Forelimb muscle (tissue), 1 donor: ENCODE results near the gene MBD3L2B. TPM values are rescaled to one million over a fixed set of nuclear protein-coding genes. Genes with fewer than 3 reads are reported as not detected.
"Not testable (repeated sequence)": the region's sequence is repeated elsewhere in the genome, so short reads cannot be mapped to it uniquely, and the experiment has no call there.

Source experiments
- DNase-seq: peaks from one replicate; pipeline ENCODE4 v3.0.0-alpha.2; 2013; ENCODE audit warnings: low read depth
- polyA plus RNA-seq: library from polyadenylated mRNA; unstranded; fragments of 120-200 nt; gene quantifications from one replicate; pipeline ENCODE4 v1.2.1, GENCODE V29; 2013; ENCODE audit not compliant: insufficient read length

The MBD3L2B gene
- not detected for polyA plus RNA-seq

GRCh38 chr19:7021331-7021730 lies at the start of gene MBD3L2B:
MBD3L2B (minus strand) TSS chr19:7021431; CDS start chr19:7021397, 34 bp downstream.
- DNase-seq, result not testable (repeated sequence)

- DNase-seq, result no peak
Measured at GRCh38 chr19:7069904-7070226, 48.6 kb upstream of the MBD3L2B start.

- peak; percentile 80 for DNase-seq
Measured at GRCh38 chr19:7069042-7069903, 48.0 kb upstream of the MBD3L2B start, which contains the start of gene ZNF557. ZNF557 (plus strand) TSS chr19:7069703; CDS start chr19:7075075, 5,372 bp downstream.

GRCh38 chr19:7068599-7068998 lies 47.4 kb upstream of the MBD3L2B start:
- DNase-seq, result no peak

GRCh38 chr19:7067716-7068115 lies 46.5 kb upstream of the MBD3L2B start:
- DNase-seq, result no peak

- DNase-seq, result not testable (repeated sequence)
Measured at GRCh38 chr19:7067122-7067521, 45.9 kb upstream of the MBD3L2B start.

- DNase-seq, result no peak
Measured at GRCh38 chr19:7063764-7064418, 42.7 kb upstream of the MBD3L2B start.

- DNase-seq, result no peak
Measured at GRCh38 chr19:7063339-7063738, 42.1 kb upstream of the MBD3L2B start.

GRCh38 chr19:7059977-7060376 lies 38.7 kb upstream of the MBD3L2B start:
- not testable (repeated sequence) for DNase-seq

GRCh38 chr19:7058576-7058975 lies 37.3 kb upstream of the MBD3L2B start, which contains the start of gene MBD3L3:
MBD3L3 (minus strand) TSS chr19:7058676; CDS start chr19:7058605, 71 bp downstream.
- not testable (repeated sequence) for DNase-seq

- not testable (repeated sequence) for DNase-seq
Measured at GRCh38 chr19:7056371-7056770, 35.1 kb upstream of the MBD3L2B start.

GRCh38 chr19:7055679-7056078 lies 34.4 kb upstream of the MBD3L2B start:
- not testable (repeated sequence) for DNase-seq

GRCh38 chr19:7054635-7055368 lies 33.6 kb upstream of the MBD3L2B start:
- DNase-seq, result not testable (repeated sequence)

- not testable (repeated sequence) for DNase-seq
Measured at GRCh38 chr19:7052896-7053295, 31.7 kb upstream of the MBD3L2B start.

GRCh38 chr19:7051421-7051820 lies 30.2 kb upstream of the MBD3L2B start:
- DNase-seq, result not testable (repeated sequence)

GRCh38 chr19:7049021-7049420 lies 27.8 kb upstream of the MBD3L2B start, which contains the start of gene MBD3L2:
MBD3L2 (plus strand) TSS chr19:7049321; CDS start chr19:7049374, 53 bp downstream.
- DNase-seq, result not testable (repeated sequence)

- DNase-seq, result not testable (repeated sequence)
Measured at GRCh38 chr19:7041563-7041962, 20.3 kb upstream of the MBD3L2B start.

- DNase-seq, result not testable (repeated sequence)
Measured at GRCh38 chr19:7040079-7040478, 18.8 kb upstream of the MBD3L2B start, which contains the start of gene MBD3L4. MBD3L4 (minus strand) TSS chr19:7040179; CDS start chr19:7040144, 35 bp downstream.

GRCh38 chr19:7030278-7030677 lies 9.0 kb upstream of the MBD3L2B start, which contains the start of gene MBD3L5:
MBD3L5 (plus strand) TSS chr19:7030578; CDS start chr19:7030612, 34 bp downstream.
- DNase-seq, result not testable (repeated sequence)

GRCh38 chr19:7028790-7029189 lies 7.6 kb upstream of the MBD3L2B start:
- DNase-seq, result not testable (repeated sequence)

GRCh38 chr19:7018828-7019227 lies 2.4 kb downstream of the MBD3L2B start:
- DNase-seq, result no peak
